K562 (cell line): ENCODE results near the gene EPHX1. TPM values are rescaled to one million over a fixed set of nuclear protein-coding genes. Genes with fewer than 3 reads are reported as not detected.
A peak's percentile ranks its signal among the peaks of the same experiment; 100 is the strongest.

Source experiments
- ATAC-seq: fragments of 200-7000 bp; cut with Tn5 transposase; 3 replicates; pipeline ENCODE4 v1.9.1; 2020; ENCODE audit warnings: moderate library complexity
- BruUV-seq: library from RNA; stranded (reverse); fragments of 400-500 nt; replicated peaks from 2 replicates; lab custom pipeline; 2021; lab: Mats Ljungman, UMichigan
- CTCF ChIA-PET: fragments of 300-600 bp; formaldehyde crosslinking; extraction: SDS; loops from one replicate; lab custom pipeline; 2021; ENCODE audit warnings: low intra/inter-chr PET ratio; lab: Yijun Ruan, JAX
- POLR2A ChIA-PET: fragments of 300-600, 350-650 bp; sonication (Branson Sonifier 250); formaldehyde crosslinking; extraction: SDS; loops from one replicate; lab custom pipeline; 2021; ENCODE audit warnings: antibody characterized with exemption, inconsistent platforms; lab: Yijun Ruan, JAX
- DNase-seq, 4 experiments: peaks; one replicate each; pipeline versions ENCODE4 v3.0.0 to v3.0.0-alpha.2; 2011 to 2018; ENCODE audit warnings: low spot score in 3 of 4, mixed read lengths in 3 of 4; ENCODE audit errors: extremely low read depth in 1 of 4
- FAIRE-seq: peaks from 2 replicates; lab custom pipeline; 2011; peaks lifted over from hg19 to GRCh38; lab: Jason Lieb, UNC
- H2AFZ ChIP-seq: 2 replicates; pipeline ENCODE4 v1.6.0; 2011; ENCODE audit warnings: low read depth, low read length, control low read depth, inconsistent platforms
- H3K27ac ChIP-seq: fragments of 200-600 bp; 3 replicates; pipeline ENCODE4 v1.8.0; 2011; ENCODE audit warnings: low read depth, mild to moderate bottlenecking, control low read depth, inconsistent platforms, low read length, moderate library complexity, mixed read lengths; ENCODE audit errors: extremely low read depth
- H3K27me3 ChIP-seq, 2 experiments: fragments of 300-600 bp in 1 of 2; 2 replicates in 1 of 2; 3 replicates in 1 of 2; pipeline versions ENCODE4 v1.6.0 to v1.8.0; 2011; ENCODE audit warnings: inconsistent platforms in 2 of 2, low read length in 2 of 2, mild to moderate bottlenecking in 1 of 2, mixed read lengths in 1 of 2, moderate library complexity in 1 of 2; ENCODE audit not compliant: control insufficient read depth in 2 of 2, insufficient read depth in 2 of 2
- H3K36me3 ChIP-seq: fragments of 300-600 bp; 3 replicates; pipeline ENCODE4 v1.8.0; 2011; ENCODE audit warnings: mild to moderate bottlenecking, low read length, inconsistent platforms; ENCODE audit not compliant: control insufficient read depth, insufficient read depth
- H3K4me1 ChIP-seq, 2 experiments: fragments of 200-600 bp in 1 of 2; replicated peaks in 1 of 2; 2 replicates in 1 of 2; 3 replicates in 1 of 2; pipeline versions ENCODE4 v1.5.1 to v1.8.0; 2011; ENCODE audit warnings: inconsistent platforms in 2 of 2, low read length in 2 of 2, mild to moderate bottlenecking in 1 of 2, mixed read lengths in 1 of 2, moderate library complexity in 1 of 2; ENCODE audit not compliant: control insufficient read depth in 2 of 2, insufficient read depth in 2 of 2
- H3K4me2 ChIP-seq: 2 replicates; pipeline ENCODE4 v1.6.1; 2011; ENCODE audit warnings: low read length, control low read depth, inconsistent platforms, mixed read lengths; ENCODE audit not compliant: insufficient read depth
- H3K4me3 ChIP-seq: fragments of 200-600 bp; sonication (generic), shearing (Covaris generic); 2 replicates; pipeline ENCODE4 v1.5.1; 2016; ENCODE audit warnings: control low read depth, inconsistent platforms
- H3K79me2 ChIP-seq: fragments of 200-600 bp; 3 replicates; pipeline ENCODE4 v1.8.0; 2011; ENCODE audit warnings: low read length, inconsistent platforms; ENCODE audit not compliant: control insufficient read depth, insufficient read depth
- H3K9ac ChIP-seq, 2 experiments: 2 replicates each; pipeline versions ENCODE4 v1.6.0 to v1.6.1; 2011; ENCODE audit warnings: low read depth in 2 of 2, low read length in 2 of 2, control low read depth in 1 of 2, inconsistent platforms in 1 of 2, mild to moderate bottlenecking in 1 of 2, mixed read lengths in 1 of 2; ENCODE audit not compliant: insufficient read depth in 1 of 2
- H3K9me1 ChIP-seq: one replicate; pipeline ENCODE4 v1.6.0; 2011; ENCODE audit warnings: inconsistent platforms, mild to moderate bottlenecking, low read length, moderate library complexity; ENCODE audit not compliant: control insufficient read depth, insufficient read depth
- H3K9me3 ChIP-seq: replicated peaks from 2 replicates; pipeline ENCODE4 v1.5.1; 2011; ENCODE audit warnings: low read depth, low read length, inconsistent platforms; ENCODE audit not compliant: control insufficient read depth, insufficient read depth
- H4K20me1 ChIP-seq: replicated peaks from 2 replicates; pipeline ENCODE4 v1.6.1; 2011; ENCODE audit warnings: low read length, inconsistent platforms, mixed read lengths; ENCODE audit not compliant: control insufficient read depth, insufficient read depth
- CBFA2T3 ChIP-seq: fragments of 450-650 bp; IDR thresholded peaks from 2 replicates; pipeline ENCODE4 v1.6.1; 2017
- CREB5 ChIP-seq: fragments of 250-450 bp; sonication (Bioruptor Pico); IDR thresholded peaks from 2 replicates; pipeline ENCODE4 v1.5.0; 2020; ENCODE audit warnings: mild to moderate bottlenecking
- CTCFL ChIP-seq: IDR thresholded peaks from 2 replicates; pipeline ENCODE4 v1.6.1; 2011; ENCODE audit warnings: borderline replicate concordance, low read depth, mild to moderate bottlenecking, moderate library complexity, low read length; ENCODE audit not compliant: insufficient read depth, poor library complexity, severe bottlenecking
- EGR1 ChIP-seq: fragments of 450-650 bp; conservative IDR thresholded peaks from 2 replicates; pipeline ENCODE4 v1.6.1; 2017; ENCODE audit warnings: mild to moderate bottlenecking
- KDM5B ChIP-seq: fragments of 200-600 bp; sonication (generic); IDR thresholded peaks from 2 replicates; pipeline ENCODE4 v1.6.1; 2012; ENCODE audit warnings: low read depth, mild to moderate bottlenecking, moderate library complexity, low read length, control low read depth, inconsistent platforms; ENCODE audit not compliant: insufficient replicate concordance
- PATZ1 ChIP-seq: fragments of 250-450 bp; sonication (Bioruptor Pico); IDR thresholded peaks from 2 replicates; pipeline ENCODE4 v1.5.0; 2020; ENCODE audit warnings: mild to moderate bottlenecking, borderline replicate concordance
- POLR2G ChIP-seq: fragments of 200-400 bp; formaldehyde crosslinking; IDR thresholded peaks from 2 replicates; pipeline ENCODE4 v1.6.1; 2017; ENCODE audit warnings: low read depth, mild to moderate bottlenecking, antibody characterized with exemption, low read length, moderate library complexity
- TCF15 ChIP-seq: fragments of 250-450 bp; sonication (Bioruptor Pico); IDR thresholded peaks from 2 replicates; pipeline ENCODE4 v1.8.0; 2022; ENCODE audit warnings: moderate library complexity, mild to moderate bottlenecking, inconsistent platforms
- ZBTB5 ChIP-seq: fragments of 450-650 bp; IDR thresholded peaks from 2 replicates; pipeline ENCODE4 v1.6.1; 2017; ENCODE audit warnings: antibody characterized with exemption
- ZNF436 ChIP-seq: fragments of 250-450, 450-650 bp; sonication (Bioruptor Pico); formaldehyde crosslinking; IDR thresholded peaks from 2 replicates; pipeline ENCODE4 v1.7.0; 2020; ENCODE audit warnings: mild to moderate bottlenecking
- ZNF551 ChIP-seq: fragments of 250-450 bp; sonication (Bioruptor Pico); IDR thresholded peaks from 2 replicates; pipeline ENCODE4 v1.5.0; 2021; ENCODE audit warnings: mild to moderate bottlenecking, moderate library complexity
- WGBS: fragments of 100-300 bp; shearing (Covaris generic); methylation state at CpG from one replicate; pipeline ENCODE4 v1.1.6; 2016; ENCODE audit warnings: low coverage, mixed read lengths; ENCODE audit not compliant: insufficient coverage; ENCODE audit errors: missing lambda C conversion rate; 5-methylcytosine and 5-hydroxymethylcytosine counted together
- in situ Hi-C: fragments of 300-500 bp; cut with MboI; formaldehyde crosslinking; loops from 4 replicates; pipeline ENCODE4 v1.15.0; 2018; ENCODE audit warnings: inconsistent platforms, mixed read lengths
- intact Hi-C: fragments of 100-400 bp; cut with micrococcal nuclease; formaldehyde crosslinking; loops from 2 replicates; pipeline ENCODE4 v1.14.2; 2022
- polyA plus RNA-seq, 8 experiments: library from polyadenylated mRNA; depleted of rRNA in 4 of 8; stranded (reverse) in 5 of 8; unstranded in 3 of 8; fragments of >200 nt; fragmentation: Nextera tagmentation in 2 of 8; fragmentation: Illumina TruSeq in 1 of 8; extraction: Ambion mirVana in 2 of 8; extraction: Trizol in 1 of 8; gene quantifications; 2 replicates each; pipeline versions ENCODE4 v1.2.1 to v1.2.3, GENCODE V29; 2011 to 2014; ENCODE audit warnings: inconsistent platforms in 1 of 8, missing spikeins in 1 of 8
- total RNA-seq, 7 experiments: library from RNA; depleted of rRNA in 6 of 7; stranded (reverse); fragments of >200 nt in 6 of 7; fragmentation: Illumina TruSeq in 2 of 7; extraction: Trizol in 2 of 7; gene quantifications; 2 replicates each; pipeline versions ENCODE4 v1.2.1 to v1.2.3, GENCODE V29; 2011 to 2021; ENCODE audit warnings: low replicate concordance in 1 of 7

The EPHX1 gene
- total and polyA plus RNA-seq, 9 of the 15 experiments (the other 6 are each of a cell fraction or from before 2014, with no cell fraction given): 0.21 to 27.0 (median 6.7) TPM

GRCh38 chr1:225848030-225848955 is 38.4 kb downstream of the EPHX1 start:
- no peak for ATAC-seq
- Histone ChIP-seq H3K27me3 (no peaks in the 10 kb centered on the region), H3K9me1 (no peaks in the 10 kb centered on the region), H3K4me3 (no peak overlapping the region), H3K27ac (no peak overlapping the region), H2AFZ (no peak overlapping the region), H3K79me2 (no peaks in the 10 kb centered on the region), H3K4me2 (no peak overlapping the region), H3K9me3 (no peaks in the 10 kb centered on the region), H3K9ac (peak overlapping the region in 1 of 2 experiments; percentile 77; a peak in 1 of 4 replicates), H4K20me1 (peaks cover 4% of the 10 kb centered on the region; the same call in 1 of the 2 replicates), H3K36me3 (peaks cover 49% of the 10 kb centered on the region), H3K4me1 (peaks cover 9 to 38% of the 10 kb centered on the region in 2 experiments; a peak in 4 of 5 replicates)
- intact Hi-C loops: loop anchor here (2.0 to 10.0 kb wide), 3 partner anchors 127 to 293 kb away; partner anchors contain the start of gene ENAH
- in situ Hi-C loops: loop anchor here (10.0 kb wide), 1 partner anchor 373 kb away; no protein-coding TSS in a partner anchor
- WGBS: 63% methylated on average over 15 of the region's 16 CpGs
- POLR2A ChIA-PET: interaction anchor here (0.6 to 0.8 kb wide), 3 partner anchors 18 to 120 kb away, joined by 3 to 4 read pairs (median 3); no protein-coding TSS in a partner anchor
- no TSS peak for BruUV-seq
- FAIRE-seq: no peak
- DNase-seq: peak in 3 of 4 experiments; percentile 45 to 72 (median 60)
- CTCF ChIA-PET: interaction anchor here (3.6 kb wide), 1 partner anchor 373 kb away, joined by 53 read pairs; no protein-coding TSS in a partner anchor
- no peak for TF ChIP-seq KDM5B
- TF ChIP-seq ZNF436 (CRISPR knock-in tag): no peak
- peak; percentile 81 for TF ChIP-seq EGR1
- no peak for TF ChIP-seq ZBTB5
- peak; percentile 41; the same call in 1 of the 2 replicates for TF ChIP-seq POLR2G
- no peak for TF ChIP-seq PATZ1 (CRISPR knock-in tag)
- no peak for TF ChIP-seq ZNF551
- no peak for TF ChIP-seq TCF15
- TF ChIP-seq CTCFL: no peak
- peak; percentile 34; the same call in 1 of the 2 replicates for TF ChIP-seq CBFA2T3
- no peak for TF ChIP-seq CREB5
